ENCODE data around the gene SPNS2.

DNA sequence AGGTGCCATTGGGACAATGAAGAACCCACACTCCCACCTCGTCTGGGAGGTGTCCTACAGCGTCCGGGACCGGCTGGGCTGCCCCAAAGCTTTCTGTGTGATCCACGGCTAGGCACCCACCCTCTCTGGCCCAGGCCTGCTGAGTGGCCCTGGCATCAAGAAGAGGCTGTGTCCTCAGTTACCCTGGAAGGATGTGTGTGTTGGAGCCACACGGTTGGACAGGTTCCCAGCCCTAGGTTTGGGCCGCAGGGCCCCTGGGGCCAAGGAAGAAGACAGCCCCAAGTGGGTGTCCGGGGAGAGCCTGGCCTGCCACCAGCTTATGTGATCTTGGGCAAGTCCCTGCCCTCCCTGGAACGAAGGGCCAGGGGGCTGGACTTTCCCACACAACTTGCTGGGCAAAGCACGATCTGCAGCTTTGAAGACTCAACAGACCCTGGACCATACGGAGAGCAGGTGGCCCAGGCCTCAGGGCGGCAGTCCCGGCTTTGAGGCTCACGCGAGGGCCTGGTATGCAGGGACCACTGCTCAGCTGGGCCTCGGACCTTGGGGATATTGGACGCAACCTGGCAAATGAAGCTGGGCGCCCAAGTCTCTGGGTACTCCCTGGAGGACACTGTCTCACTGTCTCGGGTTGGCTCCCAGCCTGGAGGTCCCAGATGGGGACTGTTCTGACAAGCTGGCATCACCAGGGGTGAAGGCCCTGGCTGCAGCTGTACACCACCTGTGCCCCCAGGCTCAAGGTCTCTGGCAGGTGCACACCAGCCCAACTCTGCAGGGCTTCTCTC, 39.0 kb downstream of the SPNS2 start:
- no peak for TF ChIP-seq EZH2 (IDR thresholded peaks at IDR 0.05; ENCODE audit: insufficient read depth, poor library complexity, severe bottlenecking)
- TF ChIP-seq EZH2phosphoT487 (IDR thresholded peaks at IDR 0.05; ENCODE audit: insufficient read depth, low read depth), result no peak

Data from GM23248 (cell line).